Measurements from ENCODE around the gene FADS2. TPM values are rescaled to one million over a fixed set of nuclear protein-coding genes. Genes with fewer than 3 reads are reported as not detected.

The FADS2 gene
- total and polyA plus RNA-seq, 2 of the 13 experiments (the other 11 are each of a cell fraction or from before 2014, with no cell fraction given), result 90.1 to 124 TPM

DNA sequence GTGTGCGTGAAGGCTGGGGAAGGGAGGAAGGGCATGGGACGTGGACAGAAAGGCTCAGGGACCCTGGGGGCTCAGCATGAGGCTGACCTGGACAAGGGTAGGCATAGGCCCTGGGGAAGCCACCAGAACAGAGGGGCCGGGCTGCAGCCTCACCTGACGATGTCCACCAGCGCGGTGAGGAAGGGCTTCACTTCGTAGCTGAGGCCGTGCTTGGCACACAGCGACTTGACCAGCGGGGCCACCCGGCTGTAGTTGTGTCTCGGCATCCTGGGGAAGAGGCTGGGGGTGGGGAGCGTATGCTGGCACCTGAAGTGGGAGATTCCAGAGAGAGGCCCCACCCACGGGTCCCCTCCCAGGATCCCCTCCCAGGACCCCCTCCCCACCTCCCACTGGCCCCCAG is 47.6 kb downstream of the FADS2 start:
- no peak overlapping the region for H3K27ac ChIP-seq (ENCODE audit: extremely low read length, insufficient read depth, low read length)
- H3K27me3 ChIP-seq (ENCODE audit: control insufficient read depth in 1 of 2, insufficient read depth in 2 of 2, low read length in 2 of 2), result 0 out of 5 replicates have a peak, but pooled peaks cover 0 to 6% of the 10 kb centered on the region in 2 experiments
- H3K4me3 ChIP-seq (replicated peaks in 1 of 3; ENCODE audit: insufficient read depth in 1 of 3, low read depth in 2 of 3, low read length in 3 of 3), result no peak overlapping the region
- no peak overlapping the region for H3K4me2 ChIP-seq (ENCODE audit: low read depth, low read length)
- H3K9me3 ChIP-seq (ENCODE audit: low read length), result no peaks in the 10 kb centered on the region
- intact Hi-C loops (cut with micrococcal nuclease; ENCODE audit: unreplicated experiment), result no loop called here
- DNase-seq (ENCODE audit: low spot score) (no peak), ATAC-seq (no peak), FAIRE-seq (no peak)
- no TSS peak for BruUV-seq (replicated peaks)
- POLR2A ChIA-PET, result no interaction called here
- WGBS (ENCODE audit: low lambda C conversion rate), result 97% methylated on average over 11 of the region's 14 CpGs
- in situ Hi-C loops (cut with HindIII; ENCODE audit: extremely low pct_ligation_motif_present, low pct_unique_long_range_greater_than_20kb), result no loop called here
- no peaks in the 10 kb centered on the region for H4K20me1 ChIP-seq (ENCODE audit: insufficient read depth, low read length)
- H2AFZ ChIP-seq (ENCODE audit: low read length), result no peak overlapping the region
- CTCF ChIA-PET (ENCODE audit: low intra/inter-chr PET ratio, low total read pairs), result no interaction called here
- H3K9ac ChIP-seq (ENCODE audit: insufficient read depth, low read depth, low read length), result no peak overlapping the region
- H3K4me1 ChIP-seq (ENCODE audit: insufficient read depth, low read length), result peaks cover 9% of the 10 kb centered on the region; the same call in 1 of the 2 replicates
- no peaks in the 10 kb centered on the region for H3K79me2 ChIP-seq (ENCODE audit: insufficient read depth, low read length)
- H3K36me3 ChIP-seq (replicated peaks in 1 of 2; ENCODE audit: control insufficient read depth in 1 of 2, insufficient read depth in 2 of 2, low read length in 2 of 2), result no peaks in the 10 kb centered on the region; a peak in 1 of 5 replicates
- TF ChIP-seq ZNF547 (CRISPR knock-in tag; IDR thresholded peaks at IDR 0.05) (no peak), ZNF230 (CRISPR knock-in tag; IDR thresholded peaks at IDR 0.05) (no peak), ZMAT3 (CRISPR knock-in tag; conservative IDR thresholded peaks at IDR 0.05) (no peak), JUN (CRISPR knock-in tag; IDR thresholded peaks at IDR 0.05) (no peak), ZNF496 (CRISPR knock-in tag; IDR thresholded peaks at IDR 0.05; ENCODE audit: insufficient replicate concordance) (no peak), ZBTB38 (CRISPR knock-in tag; IDR thresholded peaks at IDR 0.05) (no peak)
- TF ChIP-seq, protein P1, sequence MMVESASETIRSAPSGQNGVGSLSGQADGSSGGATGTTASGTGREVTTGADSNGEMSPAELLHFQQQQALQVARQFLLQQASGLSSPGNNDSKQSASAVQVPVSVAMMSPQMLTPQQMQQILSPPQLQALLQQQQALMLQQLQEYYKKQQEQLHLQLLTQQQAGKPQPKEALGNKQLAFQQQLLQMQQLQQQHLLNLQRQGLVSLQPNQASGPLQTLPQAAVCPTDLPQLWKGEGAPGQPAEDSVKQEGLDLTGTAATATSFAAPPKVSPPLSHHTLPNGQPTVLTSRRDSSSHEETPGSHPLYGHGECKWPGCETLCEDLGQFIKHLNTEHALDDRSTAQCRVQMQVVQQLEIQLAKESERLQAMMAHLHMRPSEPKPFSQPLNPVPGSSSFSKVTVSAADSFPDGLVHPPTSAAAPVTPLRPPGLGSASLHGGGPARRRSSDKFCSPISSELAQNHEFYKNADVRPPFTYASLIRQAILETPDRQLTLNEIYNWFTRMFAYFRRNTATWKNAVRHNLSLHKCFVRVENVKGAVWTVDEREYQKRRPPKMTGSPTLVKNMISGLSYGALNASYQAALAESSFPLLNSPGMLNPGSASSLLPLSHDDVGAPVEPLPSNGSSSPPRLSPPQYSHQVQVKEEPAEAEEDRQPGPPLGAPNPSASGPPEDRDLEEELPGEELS (CRISPR knock-in tag; IDR thresholded peaks at IDR 0.05), result no peak
- TF ChIP-seq, protein P2, sequence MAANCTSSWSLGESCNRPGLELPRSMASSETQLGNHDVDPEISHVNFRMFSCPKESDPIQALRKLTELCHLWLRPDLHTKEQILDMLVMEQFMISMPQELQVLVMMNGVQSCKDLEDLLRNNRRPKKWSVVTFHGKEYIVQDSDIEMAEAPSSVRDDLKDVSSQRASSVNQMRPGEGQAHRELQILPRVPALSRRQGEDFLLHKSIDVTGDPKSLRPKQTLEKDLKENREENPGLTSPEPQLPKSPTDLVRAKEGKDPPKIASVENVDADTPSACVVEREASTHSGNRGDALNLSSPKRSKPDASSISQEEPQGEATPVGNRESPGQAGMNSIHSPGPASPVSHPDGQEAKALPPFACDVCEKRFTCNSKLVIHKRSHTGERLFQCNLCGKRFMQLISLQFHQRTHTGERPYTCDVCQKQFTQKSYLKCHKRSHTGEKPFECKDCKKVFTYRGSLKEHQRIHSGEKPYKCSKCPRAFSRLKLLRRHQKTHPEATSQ (CRISPR knock-in tag; IDR thresholded peaks at IDR 0.05; ENCODE audit: borderline replicate concordance), result no peak
- TF ChIP-seq, protein P3, sequence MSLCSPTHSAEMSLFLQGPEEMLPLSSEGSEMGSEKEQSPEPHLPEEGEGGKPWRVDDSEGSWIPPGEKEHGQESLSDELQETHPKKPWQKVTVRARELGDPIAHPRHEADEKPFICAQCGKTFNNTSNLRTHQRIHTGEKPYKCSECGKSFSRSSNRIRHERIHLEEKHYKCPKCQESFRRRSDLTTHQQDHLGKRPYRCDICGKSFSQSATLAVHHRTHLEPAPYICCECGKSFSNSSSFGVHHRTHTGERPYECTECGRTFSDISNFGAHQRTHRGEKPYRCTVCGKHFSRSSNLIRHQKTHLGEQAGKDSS (CRISPR knock-in tag; IDR thresholded peaks at IDR 0.05; ENCODE audit: borderline replicate concordance, low read depth), result no peak
- TF ChIP-seq, protein P4, sequence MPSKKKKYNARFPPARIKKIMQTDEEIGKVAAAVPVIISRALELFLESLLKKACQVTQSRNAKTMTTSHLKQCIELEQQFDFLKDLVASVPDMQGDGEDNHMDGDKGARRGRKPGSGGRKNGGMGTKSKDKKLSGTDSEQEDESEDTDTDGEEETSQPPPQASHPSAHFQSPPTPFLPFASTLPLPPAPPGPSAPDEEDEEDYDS (CRISPR knock-in tag; IDR thresholded peaks at IDR 0.05), result no peak
- TF ChIP-seq, protein P5, sequence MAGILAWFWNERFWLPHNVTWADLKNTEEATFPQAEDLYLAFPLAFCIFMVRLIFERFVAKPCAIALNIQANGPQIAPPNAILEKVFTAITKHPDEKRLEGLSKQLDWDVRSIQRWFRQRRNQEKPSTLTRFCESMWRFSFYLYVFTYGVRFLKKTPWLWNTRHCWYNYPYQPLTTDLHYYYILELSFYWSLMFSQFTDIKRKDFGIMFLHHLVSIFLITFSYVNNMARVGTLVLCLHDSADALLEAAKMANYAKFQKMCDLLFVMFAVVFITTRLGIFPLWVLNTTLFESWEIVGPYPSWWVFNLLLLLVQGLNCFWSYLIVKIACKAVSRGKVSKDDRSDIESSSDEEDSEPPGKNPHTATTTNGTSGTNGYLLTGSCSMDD (CRISPR knock-in tag; IDR thresholded peaks at IDR 0.05), result no peak
- TF ChIP-seq, protein P6, sequence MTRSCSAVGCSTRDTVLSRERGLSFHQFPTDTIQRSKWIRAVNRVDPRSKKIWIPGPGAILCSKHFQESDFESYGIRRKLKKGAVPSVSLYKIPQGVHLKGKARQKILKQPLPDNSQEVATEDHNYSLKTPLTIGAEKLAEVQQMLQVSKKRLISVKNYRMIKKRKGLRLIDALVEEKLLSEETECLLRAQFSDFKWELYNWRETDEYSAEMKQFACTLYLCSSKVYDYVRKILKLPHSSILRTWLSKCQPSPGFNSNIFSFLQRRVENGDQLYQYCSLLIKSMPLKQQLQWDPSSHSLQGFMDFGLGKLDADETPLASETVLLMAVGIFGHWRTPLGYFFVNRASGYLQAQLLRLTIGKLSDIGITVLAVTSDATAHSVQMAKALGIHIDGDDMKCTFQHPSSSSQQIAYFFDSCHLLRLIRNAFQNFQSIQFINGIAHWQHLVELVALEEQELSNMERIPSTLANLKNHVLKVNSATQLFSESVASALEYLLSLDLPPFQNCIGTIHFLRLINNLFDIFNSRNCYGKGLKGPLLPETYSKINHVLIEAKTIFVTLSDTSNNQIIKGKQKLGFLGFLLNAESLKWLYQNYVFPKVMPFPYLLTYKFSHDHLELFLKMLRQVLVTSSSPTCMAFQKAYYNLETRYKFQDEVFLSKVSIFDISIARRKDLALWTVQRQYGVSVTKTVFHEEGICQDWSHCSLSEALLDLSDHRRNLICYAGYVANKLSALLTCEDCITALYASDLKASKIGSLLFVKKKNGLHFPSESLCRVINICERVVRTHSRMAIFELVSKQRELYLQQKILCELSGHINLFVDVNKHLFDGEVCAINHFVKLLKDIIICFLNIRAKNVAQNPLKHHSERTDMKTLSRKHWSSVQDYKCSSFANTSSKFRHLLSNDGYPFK (CRISPR knock-in tag; IDR thresholded peaks at IDR 0.05; ENCODE audit: borderline replicate concordance), result no peak
- TF ChIP-seq, protein P7, sequence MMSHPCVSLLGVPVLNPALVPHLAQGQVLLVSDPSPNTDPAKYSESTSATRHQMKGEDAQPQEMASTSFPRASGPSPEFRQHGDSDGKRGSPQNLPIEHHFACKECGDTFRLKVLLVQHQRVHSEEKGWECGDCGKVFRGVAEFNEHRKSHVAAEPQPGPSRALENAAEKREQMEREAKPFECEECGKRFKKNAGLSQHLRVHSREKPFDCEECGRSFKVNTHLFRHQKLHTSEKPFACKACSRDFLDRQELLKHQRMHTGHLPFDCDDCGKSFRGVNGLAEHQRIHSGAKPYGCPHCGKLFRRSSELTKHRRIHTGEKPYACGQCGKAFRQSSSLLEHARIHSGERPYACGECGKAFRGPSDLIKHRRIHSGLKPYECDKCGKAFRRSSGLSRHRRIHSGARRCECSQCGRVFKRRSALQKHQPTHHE (CRISPR knock-in tag; IDR thresholded peaks at IDR 0.05; ENCODE audit: borderline replicate concordance), result no peak
- TF ChIP-seq, protein P8, sequence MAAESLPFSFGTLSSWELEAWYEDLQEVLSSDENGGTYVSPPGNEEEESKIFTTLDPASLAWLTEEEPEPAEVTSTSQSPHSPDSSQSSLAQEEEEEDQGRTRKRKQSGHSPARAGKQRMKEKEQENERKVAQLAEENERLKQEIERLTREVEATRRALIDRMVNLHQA (CRISPR knock-in tag; IDR thresholded peaks at IDR 0.05), result no peak

Measured in HepG2 (cell line).